CD8-positive, alpha-beta memory T cell (primary cell): ENCODE data around the gene SLC38A9. TPM values are rescaled to one million over a fixed set of nuclear protein-coding genes. Genes with fewer than 3 reads are reported as not detected.
"Not testable (repeated sequence)": the region's sequence is repeated elsewhere in the genome, so short reads cannot be mapped to it uniquely, and the experiment has no call there.

Experiments used
- CTCF ChIA-PET: fragments of 350-600 bp; sonication (Branson Sonifier 250); formaldehyde crosslinking; loops from one replicate; lab custom pipeline; 2021; ENCODE audit warnings: antibody characterized with exemption; lab: Charles Lee
- POLR2A ChIA-PET: fragments of 350-600 bp; sonication (Branson Sonifier 250); formaldehyde crosslinking; loops from one replicate; lab custom pipeline; 2021; ENCODE audit warnings: antibody characterized with exemption; lab: Charles Lee
- DNase-seq, 5 donors: peaks; one replicate each; pipeline versions ENCODE4 v3.0.0 to v3.0.0-alpha.2; 2020 to 2022; ENCODE audit warnings: mixed read lengths in 1 of 5
- H3K27ac ChIP-seq: one replicate; pipeline ENCODE4 v1.7.0; 2013; ENCODE audit warnings: low read depth, mild to moderate bottlenecking, low read length, moderate library complexity
- H3K27me3 ChIP-seq: 2 replicates; pipeline ENCODE4 v1.7.0; 2013; ENCODE audit warnings: low read length, mild to moderate bottlenecking; ENCODE audit not compliant: insufficient read depth, poor library complexity, severe bottlenecking
- H3K36me3 ChIP-seq: 2 replicates; pipeline ENCODE4 v1.7.0; 2013; ENCODE audit warnings: mild to moderate bottlenecking, low read length, moderate library complexity; ENCODE audit not compliant: insufficient read depth
- H3K4me1 ChIP-seq: 2 replicates; pipeline ENCODE4 v1.7.0; 2013; ENCODE audit warnings: mild to moderate bottlenecking, low read length, moderate library complexity; ENCODE audit not compliant: insufficient read depth
- H3K4me3 ChIP-seq: 2 replicates; pipeline ENCODE4 v1.7.0; 2013; ENCODE audit warnings: mild to moderate bottlenecking, low read length
- H3K9me3 ChIP-seq: 2 replicates; pipeline ENCODE4 v1.7.0; 2013; ENCODE audit warnings: mild to moderate bottlenecking, low read length
- H3K27ac Mint-ChIP-seq, 8 donors: one replicate each; pipeline ENCODE4 v1.8.0; 2020 to 2021; ENCODE audit warnings: mixed read lengths in 8 of 8, mild to moderate bottlenecking in 6 of 8, inconsistent platforms in 3 of 8, moderate library complexity in 3 of 8
- H3K27me3 Mint-ChIP-seq, 2 donors: one replicate each; pipeline ENCODE4 v1.8.0; 2020 to 2021; ENCODE audit warnings: mixed read lengths in 2 of 2, mild to moderate bottlenecking in 1 of 2, moderate library complexity in 1 of 2
- H3K36me3 Mint-ChIP-seq, 3 donors: one replicate each; pipeline ENCODE4 v1.8.0; 2020 to 2021; ENCODE audit warnings: mixed read lengths in 3 of 3, inconsistent platforms in 1 of 3, mild to moderate bottlenecking in 1 of 3
- H3K4me1 Mint-ChIP-seq, 3 donors: one replicate each; pipeline ENCODE4 v1.8.0; 2020 to 2021; ENCODE audit warnings: mixed read lengths in 3 of 3, inconsistent platforms in 1 of 3, mild to moderate bottlenecking in 1 of 3
- H3K4me3 Mint-ChIP-seq, 7 donors: one replicate each; pipeline ENCODE4 v1.8.0; 2020 to 2021; ENCODE audit warnings: mixed read lengths in 7 of 7, mild to moderate bottlenecking in 6 of 7, moderate library complexity in 4 of 7, inconsistent platforms in 2 of 7
- H3K9me3 Mint-ChIP-seq, 5 donors: one replicate each; pipeline ENCODE4 v1.8.0; 2020 to 2022; ENCODE audit warnings: mixed read lengths in 5 of 5, mild to moderate bottlenecking in 3 of 5, moderate library complexity in 2 of 5, inconsistent platforms in 1 of 5
- polyA plus RNA-seq: library from polyadenylated mRNA; unstranded; fragments of 300-500 nt; fragmentation: Illumina TruSeq; gene quantifications from one replicate; pipeline ENCODE4 v1.2.3, GENCODE V29; 2021
- total RNA-seq, 2 experiments: library from RNA; stranded (reverse); gene quantifications; one replicate each; pipeline ENCODE4 v1.2.3, GENCODE V29; 2021

SLC38A9 gene
- total and polyA plus RNA-seq, 3 experiments from 2014 or later, result 13.6 to 23.4 (median 21.3) TPM

GRCh38 chr5:55620766-55621160 lies 91.4 kb downstream of the SLC38A9 start:
- Mint-ChIP-seq H3K4me1 (no peaks in the 10 kb centered on the region), H3K27me3 (no peaks in the 10 kb centered on the region), H3K9me3 (no peaks in the 10 kb centered on the region), H3K4me3 (no peak overlapping the region), H3K36me3 (peaks cover 0 to 7% (median 6%) of the 10 kb centered on the region in 3 donors), H3K27ac (no peak overlapping the region)
- no peak overlapping the region for H3K4me3 ChIP-seq
- H3K27me3 ChIP-seq, result no peaks in the 10 kb centered on the region
- no peaks in the 10 kb centered on the region for H3K4me1 ChIP-seq
- no peaks in the 10 kb centered on the region for H3K36me3 ChIP-seq
- no peak for DNase-seq
- CTCF ChIA-PET, result no interaction called here
- H3K9me3 ChIP-seq, result no peaks in the 10 kb centered on the region
- no peak overlapping the region for H3K27ac ChIP-seq
- POLR2A ChIA-PET, result no interaction called here

- Mint-ChIP-seq H3K4me3 (no peak overlapping the region), H3K9me3 (no peaks in the 10 kb centered on the region), H3K27me3 (no peaks in the 10 kb centered on the region), H3K27ac (no peak overlapping the region), H3K36me3 (peaks cover 0 to 4% (median 3%) of the 10 kb centered on the region in 3 donors), H3K4me1 (no peaks in the 10 kb centered on the region)
- Histone ChIP-seq H3K4me3 (no peak overlapping the region), H3K27ac (no peak overlapping the region), H3K9me3 (no peaks in the 10 kb centered on the region), H3K27me3 (no peaks in the 10 kb centered on the region), H3K4me1 (no peaks in the 10 kb centered on the region), H3K36me3 (no peaks in the 10 kb centered on the region)
- no peak for DNase-seq
- ChIA-PET POLR2A (no interaction called here), CTCF (no interaction called here)
Measured at GRCh38 chr5:55620009-55620765, 91.9 kb downstream of the SLC38A9 start.

GRCh38 chr5:55618318-55618717 lies 93.8 kb downstream of the SLC38A9 start:
- H3K27ac Mint-ChIP-seq, result no peak overlapping the region
- no peaks in the 10 kb centered on the region for H3K27me3 Mint-ChIP-seq
- CTCF ChIA-PET, result no interaction called here
- Histone ChIP-seq H3K36me3 (no peaks in the 10 kb centered on the region), H3K4me1 (no peaks in the 10 kb centered on the region), H3K27me3 (no peaks in the 10 kb centered on the region), H3K4me3 (no peak overlapping the region), H3K9me3 (no peaks in the 10 kb centered on the region), H3K27ac (no peak overlapping the region)
- no peaks in the 10 kb centered on the region for H3K4me1 Mint-ChIP-seq
- H3K9me3 Mint-ChIP-seq, result no peaks in the 10 kb centered on the region
- DNase-seq, result no peak
- H3K4me3 Mint-ChIP-seq, result no peak overlapping the region
- peaks cover 0 to 7% (median 1%) of the 10 kb centered on the region in 3 donors for H3K36me3 Mint-ChIP-seq
- POLR2A ChIA-PET, result no interaction called here

GRCh38 chr5:55613112-55613868 lies 98.8 kb downstream of the SLC38A9 start:
- no peaks in the 10 kb centered on the region for H3K27me3 ChIP-seq
- no peak for DNase-seq
- Mint-ChIP-seq H3K4me1 (no peaks in the 10 kb centered on the region), H3K27me3 (no peaks in the 10 kb centered on the region), H3K9me3 (no peaks in the 10 kb centered on the region), H3K4me3 (no peak overlapping the region), H3K36me3 (peaks cover 0 to 3% (median 0%) of the 10 kb centered on the region in 3 donors), H3K27ac (no peak overlapping the region)
- no peak overlapping the region for H3K4me3 ChIP-seq
- ChIA-PET CTCF (interaction anchor here (0.6 kb wide), 1 partner anchor 66 kb away, joined by 3 read pairs; no protein-coding TSS in a partner anchor), POLR2A (no interaction called here)
- H3K4me1 ChIP-seq, result no peaks in the 10 kb centered on the region
- no peaks in the 10 kb centered on the region for H3K36me3 ChIP-seq
- H3K9me3 ChIP-seq, result no peaks in the 10 kb centered on the region
- H3K27ac ChIP-seq, result no peak overlapping the region

- Mint-ChIP-seq H3K27me3 (no peaks in the 10 kb centered on the region), H3K4me1 (no peaks in the 10 kb centered on the region), H3K9me3 (no peaks in the 10 kb centered on the region), H3K27ac (no peak overlapping the region), H3K4me3 (no peak overlapping the region), H3K36me3 (peaks cover 0 to 3% (median 0%) of the 10 kb centered on the region in 3 donors)
- CTCF ChIA-PET, result no interaction called here
- Histone ChIP-seq H3K27me3 (no peaks in the 10 kb centered on the region), H3K4me3 (no peak overlapping the region), H3K27ac (no peak overlapping the region), H3K9me3 (no peaks in the 10 kb centered on the region), H3K36me3 (no peaks in the 10 kb centered on the region), H3K4me1 (no peaks in the 10 kb centered on the region)
- POLR2A ChIA-PET, result no interaction called here
- no peak for DNase-seq
Measured at GRCh38 chr5:55610542-55610941, 101.6 kb downstream of the SLC38A9 start.

GRCh38 chr5:55609413-55609812 lies 102.7 kb downstream of the SLC38A9 start:
- Mint-ChIP-seq H3K36me3 (peaks cover 0 to 2% (median under 1%) of the 10 kb centered on the region in 3 donors), H3K4me1 (no peaks in the 10 kb centered on the region), H3K9me3 (no peaks in the 10 kb centered on the region), H3K4me3 (no peak overlapping the region), H3K27me3 (no peaks in the 10 kb centered on the region), H3K27ac (no peak overlapping the region)
- no peak for DNase-seq
- CTCF ChIA-PET, result no interaction called here
- POLR2A ChIA-PET, result no interaction called here
- H3K4me1 ChIP-seq, result no peaks in the 10 kb centered on the region
- H3K4me3 ChIP-seq, result no peak overlapping the region
- no peaks in the 10 kb centered on the region for H3K9me3 ChIP-seq
- H3K27me3 ChIP-seq, result no peaks in the 10 kb centered on the region
- no peaks in the 10 kb centered on the region for H3K36me3 ChIP-seq
- H3K27ac ChIP-seq, result no peak overlapping the region

GRCh38 chr5:55608595-55609349 lies 103.4 kb downstream of the SLC38A9 start:
- Histone ChIP-seq H3K27me3 (no peaks in the 10 kb centered on the region), H3K4me3 (no peak overlapping the region), H3K27ac (no peak overlapping the region), H3K9me3 (no peaks in the 10 kb centered on the region), H3K36me3 (no peaks in the 10 kb centered on the region), H3K4me1 (no peaks in the 10 kb centered on the region)
- Mint-ChIP-seq H3K4me3 (no peak overlapping the region), H3K27ac (no peak overlapping the region), H3K36me3 (peaks cover 0 to 4% (median 0%) of the 10 kb centered on the region in 3 donors), H3K9me3 (no peaks in the 10 kb centered on the region), H3K27me3 (no peaks in the 10 kb centered on the region), H3K4me1 (no peaks in the 10 kb centered on the region)
- ChIA-PET POLR2A (no interaction called here), CTCF (no interaction called here)
- DNase-seq, result no peak

- H3K36me3 Mint-ChIP-seq, H3K27me3 ChIP-seq, H3K27ac Mint-ChIP-seq, DNase-seq, H3K4me1 Mint-ChIP-seq, H3K36me3 ChIP-seq, POLR2A ChIA-PET, H3K4me1 ChIP-seq, H3K4me3 Mint-ChIP-seq, H3K9me3 Mint-ChIP-seq, H3K9me3 ChIP-seq, H3K27me3 Mint-ChIP-seq, H3K27ac ChIP-seq, H3K4me3 ChIP-seq: not testable (repeated sequence)
- CTCF ChIA-PET, result interaction anchor here (0.7 kb wide), 1 partner anchor 11 kb away, joined by 3 read pairs; no protein-coding TSS in a partner anchor
Measured at GRCh38 chr5:55607309-55607708, 104.8 kb downstream of the SLC38A9 start.
